ENCODE data around the gene RALGAPA1.

RALGAPA1 gene

GRCh38 chr14:35682802-35683201 is 126.3 kb downstream of the RALGAPA1 start:
- TF ChIP-seq CTCF (IDR thresholded peaks at IDR 0.05; ENCODE audit: unreplicated experiment in 3 of 3) = no peak
- H3K9me3 Mint-ChIP-seq = no peaks in the 10 kb centered on the region
- H3K27ac Mint-ChIP-seq = no peak overlapping the region
- no peaks in the 10 kb centered on the region for H3K4me1 Mint-ChIP-seq
- no peak overlapping the region for H3K4me3 Mint-ChIP-seq
- no peaks in the 10 kb centered on the region for H3K27me3 Mint-ChIP-seq (ENCODE audit: low read depth)
- peaks cover 28% of the 10 kb centered on the region for H3K36me3 Mint-ChIP-seq (ENCODE audit: low read depth)

DNA sequence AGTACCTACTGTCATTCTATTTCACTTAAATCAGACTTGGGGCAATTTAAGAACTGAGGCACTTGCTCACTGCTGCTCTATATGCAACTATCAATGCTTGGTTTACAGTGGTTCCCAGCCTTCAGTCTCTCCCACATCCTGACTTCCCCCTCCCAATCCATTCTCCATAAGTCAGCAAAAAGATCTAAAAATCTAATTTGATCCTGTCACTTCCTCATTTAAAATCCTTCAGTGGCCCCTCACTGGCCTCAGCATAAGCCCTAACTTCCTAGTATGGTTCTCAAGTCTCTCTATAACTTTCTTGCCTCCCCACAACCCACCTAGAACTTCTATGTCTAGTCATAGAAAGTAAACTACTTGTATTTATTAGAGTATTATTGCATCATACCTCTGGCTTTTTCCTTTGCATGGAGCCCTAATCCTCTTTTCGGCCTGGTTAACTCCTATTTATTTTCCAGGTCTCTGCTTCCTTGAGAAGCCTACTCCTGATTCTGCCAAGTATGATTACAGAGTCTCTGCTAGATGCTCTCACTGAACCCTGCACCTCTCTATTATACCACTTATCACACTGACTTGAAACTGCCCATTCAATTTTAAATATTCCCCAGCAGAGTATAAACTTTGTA is 130.6 kb downstream of the RALGAPA1 start:
- no peaks in the 10 kb centered on the region for H3K27me3 Mint-ChIP-seq (ENCODE audit: low read depth)
- TF ChIP-seq CTCF (IDR thresholded peaks at IDR 0.05; ENCODE audit: unreplicated experiment in 3 of 3) = no peak
- peak overlapping the region in 1 of 3 experiments; percentile 0 for H3K27ac Mint-ChIP-seq
- H3K4me1 Mint-ChIP-seq = no peaks in the 10 kb centered on the region
- no peaks in the 10 kb centered on the region for H3K9me3 Mint-ChIP-seq
- no peak overlapping the region for H3K4me3 Mint-ChIP-seq
- H3K36me3 Mint-ChIP-seq (ENCODE audit: low read depth) = peaks cover 39% of the 10 kb centered on the region

DNA sequence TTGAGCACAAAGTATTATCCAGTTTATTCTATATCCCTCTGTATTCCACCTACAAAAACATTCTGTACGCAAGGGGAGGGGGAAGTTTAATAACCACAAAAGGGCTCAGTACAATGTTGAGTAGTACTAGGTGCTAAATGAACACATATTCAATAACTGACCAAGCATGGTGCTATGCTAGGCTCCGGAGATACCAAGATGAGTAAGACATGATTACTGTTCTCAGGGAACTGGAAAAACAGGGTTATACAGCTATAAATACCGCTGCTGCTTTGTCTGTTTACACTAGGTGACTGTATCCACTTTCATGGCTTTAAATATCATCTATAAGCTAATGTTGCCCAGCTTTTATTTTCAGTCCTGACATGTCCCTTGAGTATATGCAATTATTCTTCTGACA is 139.3 kb downstream of the RALGAPA1 start:
- no peaks in the 10 kb centered on the region for H3K9me3 Mint-ChIP-seq
- H3K36me3 Mint-ChIP-seq (ENCODE audit: low read depth) = peaks cover 45% of the 10 kb centered on the region
- no peak overlapping the region for H3K4me3 Mint-ChIP-seq
- H3K27me3 Mint-ChIP-seq (ENCODE audit: low read depth) = no peaks in the 10 kb centered on the region
- no peak overlapping the region for H3K27ac Mint-ChIP-seq
- no peak for TF ChIP-seq CTCF (IDR thresholded peaks at IDR 0.05; ENCODE audit: unreplicated experiment in 3 of 3)
- no peaks in the 10 kb centered on the region for H3K4me1 Mint-ChIP-seq

DNA sequence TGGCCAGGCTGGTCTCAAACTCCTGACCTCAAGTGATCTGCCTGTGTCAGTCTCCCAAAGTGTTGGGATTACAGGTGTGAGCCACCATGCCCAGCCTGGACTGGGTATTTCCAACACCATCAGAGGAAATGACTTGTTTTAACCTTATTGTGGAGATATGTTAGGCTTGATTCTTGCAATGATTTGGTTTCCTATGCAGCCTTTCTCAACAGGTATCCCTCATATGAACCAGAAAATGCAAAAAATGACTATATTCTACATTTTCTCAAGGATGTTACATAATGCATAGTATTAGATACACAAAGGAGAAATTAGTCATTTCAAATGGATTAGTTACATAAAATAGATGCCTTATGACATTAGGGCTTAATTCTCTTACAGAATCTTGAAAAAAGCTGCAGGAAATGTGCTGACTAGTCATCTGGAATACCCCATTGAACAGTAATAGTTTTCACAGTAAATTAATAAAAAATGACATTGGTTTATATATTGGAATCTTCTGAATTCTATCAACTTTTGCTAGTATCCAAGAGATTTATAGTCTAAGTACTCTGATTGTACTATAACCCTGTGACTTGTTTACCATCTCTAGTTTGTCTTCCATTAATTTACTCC is 142.6 kb downstream of the RALGAPA1 start:
- Mint-ChIP-seq H3K9me3 (no peaks in the 10 kb centered on the region), H3K4me3 (no peak overlapping the region), H3K36me3 (ENCODE audit: low read depth) (peaks cover 47% of the 10 kb centered on the region), H3K4me1 (no peaks in the 10 kb centered on the region), H3K27me3 (ENCODE audit: low read depth) (no peaks in the 10 kb centered on the region), H3K27ac (no peak overlapping the region)
- TF ChIP-seq CTCF (IDR thresholded peaks at IDR 0.05; ENCODE audit: unreplicated experiment in 3 of 3) = no peak

DNA sequence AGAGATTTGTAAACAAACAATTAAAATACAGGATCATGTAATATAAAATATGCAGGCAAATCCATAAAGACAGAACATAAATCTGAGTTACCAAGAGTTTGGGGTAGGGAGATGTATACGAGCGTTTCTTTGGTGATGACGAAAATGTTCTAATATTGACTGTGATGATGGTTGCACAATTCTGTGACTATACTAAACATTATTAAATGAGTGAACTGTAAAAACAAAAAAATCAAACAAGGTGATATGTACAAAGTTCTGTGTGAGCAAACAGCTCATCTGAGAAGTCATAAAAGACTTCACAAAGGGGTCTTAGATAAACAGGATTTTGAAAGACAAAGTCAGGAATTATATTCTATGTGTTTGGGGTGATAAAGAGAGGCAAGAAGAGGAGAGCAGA is 147.2 kb downstream of the RALGAPA1 start:
- Mint-ChIP-seq H3K27ac (no peak overlapping the region), H3K9me3 (no peaks in the 10 kb centered on the region), H3K27me3 (ENCODE audit: low read depth) (no peaks in the 10 kb centered on the region), H3K36me3 (ENCODE audit: low read depth) (peaks cover 40% of the 10 kb centered on the region), H3K4me1 (no peaks in the 10 kb centered on the region), H3K4me3 (no peak overlapping the region)
- TF ChIP-seq CTCF (IDR thresholded peaks at IDR 0.05; ENCODE audit: unreplicated experiment in 3 of 3) = no peak

GRCh38 chr14:35653045-35653444 is 156.1 kb downstream of the RALGAPA1 start:
- Mint-ChIP-seq H3K4me1 (no peaks in the 10 kb centered on the region), H3K36me3 (ENCODE audit: low read depth) (peaks cover 30% of the 10 kb centered on the region), H3K9me3 (no peaks in the 10 kb centered on the region), H3K27me3 (ENCODE audit: low read depth) (no peaks in the 10 kb centered on the region), H3K4me3 (no peak overlapping the region), H3K27ac (no peak overlapping the region)
- no peak for TF ChIP-seq CTCF (IDR thresholded peaks at IDR 0.05; ENCODE audit: unreplicated experiment in 3 of 3)

All from nephron (organoid).